ENCODE measurements around the gene TRIM47.
"Not testable (repeated sequence)": the region's sequence is repeated elsewhere in the genome, so short reads cannot be mapped to it uniquely, and the experiment has no call there.

- not testable (repeated sequence) for TF ChIP-seq POLR2A (IDR thresholded peaks at IDR 0.05; ENCODE audit: low read depth, low read length); TAF1 (IDR thresholded peaks at IDR 0.05; ENCODE audit: borderline replicate concordance, low read depth, low read length); POLR2AphosphoS5 (IDR thresholded peaks at IDR 0.05; ENCODE audit: low read depth, low read length)
Measured at GRCh38 chr17:75870228-75870627, 8.2 kb downstream of the TRIM47 start.
